K562 (cell line): ENCODE data around the gene SH2D3A. TPM values are rescaled to one million over a fixed set of nuclear protein-coding genes. Genes with fewer than 3 reads are reported as not detected.
A peak's percentile ranks its signal among the peaks of the same experiment; 100 is the strongest.

Experiments
- ATAC-seq: fragments of 200-7000 bp; cut with Tn5 transposase; 3 replicates; pipeline ENCODE4 v1.9.1; 2020; ENCODE audit warnings: moderate library complexity
- BruUV-seq: library from RNA; stranded (reverse); fragments of 400-500 nt; replicated peaks from 2 replicates; lab custom pipeline; 2021; lab: Mats Ljungman, UMichigan
- CTCF ChIA-PET: fragments of 300-600 bp; formaldehyde crosslinking; extraction: SDS; loops from one replicate; lab custom pipeline; 2021; ENCODE audit warnings: low intra/inter-chr PET ratio; lab: Yijun Ruan, JAX
- POLR2A ChIA-PET: fragments of 300-600, 350-650 bp; sonication (Branson Sonifier 250); formaldehyde crosslinking; extraction: SDS; loops from one replicate; lab custom pipeline; 2021; ENCODE audit warnings: antibody characterized with exemption, inconsistent platforms; lab: Yijun Ruan, JAX
- DNase-seq, 4 experiments: peaks; one replicate each; pipeline versions ENCODE4 v3.0.0 to v3.0.0-alpha.2; 2011 to 2018; ENCODE audit warnings: low spot score in 3 of 4, mixed read lengths in 3 of 4; ENCODE audit errors: extremely low read depth in 1 of 4
- FAIRE-seq: peaks from 2 replicates; lab custom pipeline; 2011; peaks lifted over from hg19 to GRCh38; lab: Jason Lieb, UNC
- H2AFZ ChIP-seq: 2 replicates; pipeline ENCODE4 v1.6.0; 2011; ENCODE audit warnings: low read depth, low read length, control low read depth, inconsistent platforms
- H3K27ac ChIP-seq: fragments of 200-600 bp; 3 replicates; pipeline ENCODE4 v1.8.0; 2011; ENCODE audit warnings: low read depth, mild to moderate bottlenecking, control low read depth, inconsistent platforms, low read length, moderate library complexity, mixed read lengths; ENCODE audit errors: extremely low read depth
- H3K27me3 ChIP-seq, 2 experiments: fragments of 300-600 bp in 1 of 2; 2 replicates in 1 of 2; 3 replicates in 1 of 2; pipeline versions ENCODE4 v1.6.0 to v1.8.0; 2011; ENCODE audit warnings: inconsistent platforms in 2 of 2, low read length in 2 of 2, mild to moderate bottlenecking in 1 of 2, mixed read lengths in 1 of 2, moderate library complexity in 1 of 2; ENCODE audit not compliant: control insufficient read depth in 2 of 2, insufficient read depth in 2 of 2
- H3K36me3 ChIP-seq: fragments of 300-600 bp; 3 replicates; pipeline ENCODE4 v1.8.0; 2011; ENCODE audit warnings: mild to moderate bottlenecking, low read length, inconsistent platforms; ENCODE audit not compliant: control insufficient read depth, insufficient read depth
- H3K4me1 ChIP-seq, 2 experiments: fragments of 200-600 bp in 1 of 2; replicated peaks in 1 of 2; 2 replicates in 1 of 2; 3 replicates in 1 of 2; pipeline versions ENCODE4 v1.5.1 to v1.8.0; 2011; ENCODE audit warnings: inconsistent platforms in 2 of 2, low read length in 2 of 2, mild to moderate bottlenecking in 1 of 2, mixed read lengths in 1 of 2, moderate library complexity in 1 of 2; ENCODE audit not compliant: control insufficient read depth in 2 of 2, insufficient read depth in 2 of 2
- H3K4me2 ChIP-seq: 2 replicates; pipeline ENCODE4 v1.6.1; 2011; ENCODE audit warnings: low read length, control low read depth, inconsistent platforms, mixed read lengths; ENCODE audit not compliant: insufficient read depth
- H3K4me3 ChIP-seq: fragments of 200-600 bp; sonication (generic), shearing (Covaris generic); 2 replicates; pipeline ENCODE4 v1.5.1; 2016; ENCODE audit warnings: control low read depth, inconsistent platforms
- H3K79me2 ChIP-seq: fragments of 200-600 bp; 3 replicates; pipeline ENCODE4 v1.8.0; 2011; ENCODE audit warnings: low read length, inconsistent platforms; ENCODE audit not compliant: control insufficient read depth, insufficient read depth
- H3K9ac ChIP-seq, 2 experiments: 2 replicates each; pipeline versions ENCODE4 v1.6.0 to v1.6.1; 2011; ENCODE audit warnings: low read depth in 2 of 2, low read length in 2 of 2, control low read depth in 1 of 2, inconsistent platforms in 1 of 2, mild to moderate bottlenecking in 1 of 2, mixed read lengths in 1 of 2; ENCODE audit not compliant: insufficient read depth in 1 of 2
- H3K9me1 ChIP-seq: one replicate; pipeline ENCODE4 v1.6.0; 2011; ENCODE audit warnings: inconsistent platforms, mild to moderate bottlenecking, low read length, moderate library complexity; ENCODE audit not compliant: control insufficient read depth, insufficient read depth
- H3K9me3 ChIP-seq: replicated peaks from 2 replicates; pipeline ENCODE4 v1.5.1; 2011; ENCODE audit warnings: low read depth, low read length, inconsistent platforms; ENCODE audit not compliant: control insufficient read depth, insufficient read depth
- H4K20me1 ChIP-seq: replicated peaks from 2 replicates; pipeline ENCODE4 v1.6.1; 2011; ENCODE audit warnings: low read length, inconsistent platforms, mixed read lengths; ENCODE audit not compliant: control insufficient read depth, insufficient read depth
- BACH1 ChIP-seq: fragments of 200-800 bp; sonication (Bioruptor generic); IDR thresholded peaks from 2 replicates; pipeline ENCODE4 v1.6.1; 2016; ENCODE audit warnings: missing genetic modification characterization, missing compliant biosample characterization
- NFIC ChIP-seq: fragments of 450-650 bp; IDR thresholded peaks from 2 replicates; pipeline ENCODE4 v1.6.1; 2017; ENCODE audit warnings: mild to moderate bottlenecking, inconsistent platforms
- POLR2G ChIP-seq: fragments of 200-400 bp; formaldehyde crosslinking; IDR thresholded peaks from 2 replicates; pipeline ENCODE4 v1.6.1; 2017; ENCODE audit warnings: low read depth, mild to moderate bottlenecking, antibody characterized with exemption, low read length, moderate library complexity
- PRMT5 ChIP-seq: sonication (generic); formaldehyde crosslinking; IDR thresholded peaks from 2 replicates; pipeline ENCODE4 v1.5.0; 2020; ENCODE audit warnings: missing genetic modification reagents
- RBFOX2 ChIP-seq: fragments of 200-400 bp; formaldehyde crosslinking; IDR thresholded peaks from 2 replicates; pipeline ENCODE4 v1.6.1; 2017; ENCODE audit warnings: low read depth, mild to moderate bottlenecking, low read length, moderate library complexity
- TAL1 ChIP-seq: fragments of 450-650 bp; IDR thresholded peaks from 2 replicates; pipeline ENCODE4 v1.6.1; 2016; ENCODE audit warnings: mild to moderate bottlenecking
- TFAP4 ChIP-seq: sonication (generic); formaldehyde crosslinking; IDR thresholded peaks from 2 replicates; pipeline ENCODE4 v1.8.0; 2022; ENCODE audit warnings: missing genetic modification reagents, mild to moderate bottlenecking, moderate library complexity, borderline replicate concordance
- ZBTB17 ChIP-seq: fragments of 450-650 bp; formaldehyde crosslinking; IDR thresholded peaks from 2 replicates; pipeline ENCODE4 v1.4.0; 2020; ENCODE audit warnings: mild to moderate bottlenecking
- WGBS: fragments of 100-300 bp; shearing (Covaris generic); methylation state at CpG from one replicate; pipeline ENCODE4 v1.1.6; 2016; ENCODE audit warnings: low coverage, mixed read lengths; ENCODE audit not compliant: insufficient coverage; ENCODE audit errors: missing lambda C conversion rate; 5-methylcytosine and 5-hydroxymethylcytosine counted together
- in situ Hi-C: fragments of 300-500 bp; cut with MboI; formaldehyde crosslinking; loops from 4 replicates; pipeline ENCODE4 v1.15.0; 2018; ENCODE audit warnings: inconsistent platforms, mixed read lengths
- intact Hi-C: fragments of 100-400 bp; cut with micrococcal nuclease; formaldehyde crosslinking; loops from 2 replicates; pipeline ENCODE4 v1.14.2; 2022
- polyA plus RNA-seq, 8 experiments: library from polyadenylated mRNA; depleted of rRNA in 4 of 8; stranded (reverse) in 5 of 8; unstranded in 3 of 8; fragments of >200 nt; fragmentation: Nextera tagmentation in 2 of 8; fragmentation: Illumina TruSeq in 1 of 8; extraction: Ambion mirVana in 2 of 8; extraction: Trizol in 1 of 8; gene quantifications; 2 replicates each; pipeline versions ENCODE4 v1.2.1 to v1.2.3, GENCODE V29; 2011 to 2014; ENCODE audit warnings: inconsistent platforms in 1 of 8, missing spikeins in 1 of 8
- total RNA-seq, 7 experiments: library from RNA; depleted of rRNA in 6 of 7; stranded (reverse); fragments of >200 nt in 6 of 7; fragmentation: Illumina TruSeq in 2 of 7; extraction: Trizol in 2 of 7; gene quantifications; 2 replicates each; pipeline versions ENCODE4 v1.2.1 to v1.2.3, GENCODE V29; 2011 to 2021; ENCODE audit warnings: low replicate concordance in 1 of 7
- TF ChIP-seq, protein P1 (sequence below), 2 experiments: fragments of 450-650 bp in 1 of 2; sonication (generic) in 1 of 2; formaldehyde crosslinking in 1 of 2; IDR thresholded peaks in 1 of 2; conservative IDR thresholded peaks in 1 of 2; 2 replicates each; pipeline versions ENCODE4 v1.6.1 to v1.8.1; 2016 to 2023; ENCODE audit warnings: mild to moderate bottlenecking in 2 of 2, moderate library complexity in 2 of 2, inconsistent platforms in 1 of 2, missing genetic modification reagents in 1 of 2

SH2D3A gene
- total and polyA plus RNA-seq, 9 of the 15 experiments (the other 6 are each of a cell fraction or from before 2014, with no cell fraction given), result 0.75 to 26.3 (median 8.9) TPM

GRCh38 chr19:6745965-6746364, 21.3 kb downstream of the SH2D3A start:
- WGBS, result 95% methylated on average over 13 of the region's 24 CpGs
- CTCF ChIA-PET, result no interaction called here
- ATAC-seq, result no peak

GRCh38 chr19:6744381-6745301, 22.6 kb downstream of the SH2D3A start:
- WGBS, result 89% methylated on average over 20 of the region's 41 CpGs
- POLR2A ChIA-PET, result interaction anchor here (0.6 to 1.0 kb wide), 4 partner anchors 8 to 41 kb away, joined by 3 to 5 read pairs (median 4); no protein-coding TSS in a partner anchor
- no peak overlapping the region for H3K4me2 ChIP-seq
- TF ChIP-seq NFIC (peak; percentile 25; the same call in 1 of the 2 replicates), PRMT5 (CRISPR knock-in tag) (no peak), RBFOX2 (peak; percentile 60; the same call in 1 of the 2 replicates), TFAP4 (CRISPR knock-in tag) (peak; percentile 19; the same call in 1 of the 2 replicates), BACH1 (tag) (no peak), ZBTB17 (CRISPR knock-in tag) (no peak), POLR2G (peak; percentile 61)
- TF ChIP-seq, protein P1, sequence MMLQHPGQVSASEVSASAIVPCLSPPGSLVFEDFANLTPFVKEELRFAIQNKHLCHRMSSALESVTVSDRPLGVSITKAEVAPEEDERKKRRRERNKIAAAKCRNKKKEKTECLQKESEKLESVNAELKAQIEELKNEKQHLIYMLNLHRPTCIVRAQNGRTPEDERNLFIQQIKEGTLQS (IDR thresholded peaks at IDR 0.05), result no peak
- TF ChIP-seq, protein P1 (CRISPR knock-in tag; conservative IDR thresholded peaks at IDR 0.05), result no peak

More at GRCh38 chr19:6745965-6746364, 21.3 kb downstream of the SH2D3A start:
- H3K27ac ChIP-seq, result no peak overlapping the region
- H3K4me1 ChIP-seq, result peaks cover 5 to 31% of the 10 kb centered on the region in 2 experiments; a peak in 4 of 5 replicates
- no peak for DNase-seq
- POLR2A ChIA-PET, result interaction anchor here (0.5 to 1.3 kb wide), 2 partner anchors 9 to 1466 kb away, joined by 3 to 7 read pairs; partner anchors contain the start of gene GPR108
- no peaks in the 10 kb centered on the region for H3K9me1 ChIP-seq
- peak overlapping the region in 1 of 2 experiments; percentile 13; a peak in 1 of 4 replicates for H3K9ac ChIP-seq
- H3K79me2 ChIP-seq, result peaks cover 8% of the 10 kb centered on the region
- TF ChIP-seq RBFOX2 (peak; percentile 57), POLR2G (peak; percentile 49), TAL1 (no peak)
- TF ChIP-seq, all 486 proteins: peak for 2
- no peak for FAIRE-seq
- no peak overlapping the region for H3K4me3 ChIP-seq
- intact Hi-C loops (no loop called here), in situ Hi-C loops (no loop called here)
- no peaks in the 10 kb centered on the region for H3K27me3 ChIP-seq
- H3K4me2 ChIP-seq, result no peak overlapping the region
- BruUV-seq, result no TSS peak
- no peaks in the 10 kb centered on the region for H3K9me3 ChIP-seq
- no peaks in the 10 kb centered on the region; the same call in 1 of the 2 replicates for H4K20me1 ChIP-seq
- H2AFZ ChIP-seq, result no peak overlapping the region
- H3K36me3 ChIP-seq, result peaks cover 97% of the 10 kb centered on the region; the same call in 2 of the 3 replicates

More at GRCh38 chr19:6744381-6745301, 22.6 kb downstream of the SH2D3A start:
- Histone ChIP-seq H3K9me1 (no peaks in the 10 kb centered on the region), H3K27ac (no peak overlapping the region), H3K36me3 (peaks cover 84% of the 10 kb centered on the region; the same call in 2 of the 3 replicates), H3K4me1 (peaks cover 5 to 40% of the 10 kb centered on the region in 2 experiments; a peak in 4 of 5 replicates), H3K27me3 (no peaks in the 10 kb centered on the region), H4K20me1 (no peaks in the 10 kb centered on the region; the same call in 1 of the 2 replicates), H3K79me2 (peaks cover 21% of the 10 kb centered on the region), H3K9me3 (no peaks in the 10 kb centered on the region), H3K9ac (peak overlapping the region in 1 of 2 experiments; percentile 75; a peak in 1 of 4 replicates), H3K4me3 (no peak overlapping the region), H2AFZ (no peak overlapping the region)
- no TSS peak for BruUV-seq
- no peak for FAIRE-seq
- CTCF ChIA-PET, result no interaction called here
- intact Hi-C loops (no loop called here), in situ Hi-C loops (no loop called here)
- ATAC-seq, result no peak
- DNase-seq, result no peak
